GM12801 (cell line): Measurements from ENCODE around the gene ADPRHL1.

Experiments
- CTCF ChIP-seq: IDR thresholded peaks from one replicate; pipeline ENCODE4 v1.5.1; 2011; ENCODE audit warnings: control low read depth; ENCODE audit not compliant: insufficient read length; ENCODE audit errors: extremely low read depth

ADPRHL1 gene

DNA sequence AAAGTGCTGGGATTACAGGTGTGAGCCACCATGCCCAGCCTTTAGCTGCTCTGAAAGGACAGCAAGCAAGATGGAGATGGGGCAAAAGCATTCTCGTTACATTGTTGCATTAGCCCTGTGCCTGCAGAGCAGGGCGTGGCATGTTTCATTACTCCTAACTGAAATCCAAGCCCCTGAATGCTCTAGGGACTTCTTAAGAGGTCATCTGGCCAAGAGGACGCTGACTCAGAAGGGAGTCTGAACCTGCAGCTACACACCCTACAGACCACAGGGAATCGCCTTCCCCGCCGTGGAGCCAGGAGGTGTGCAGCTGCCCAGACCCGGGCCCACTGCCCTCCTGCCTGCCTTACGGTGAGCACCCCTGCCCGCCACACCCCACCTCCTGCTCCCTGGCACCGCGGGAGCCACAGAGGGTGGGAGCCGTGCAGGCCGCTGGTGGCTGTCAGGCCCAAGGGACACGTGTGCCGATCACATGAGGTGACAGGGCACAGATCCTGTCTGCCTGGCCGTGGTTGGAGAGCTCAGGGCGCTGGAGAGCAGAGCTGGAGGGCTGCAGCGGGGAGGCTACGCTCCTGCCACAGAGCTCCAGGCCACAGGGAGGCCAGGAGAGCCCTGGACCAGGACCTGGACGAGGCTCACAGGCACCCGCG, 27.2 kb downstream of the ADPRHL1 start:
- TF ChIP-seq CTCF, result no peak

DNA sequence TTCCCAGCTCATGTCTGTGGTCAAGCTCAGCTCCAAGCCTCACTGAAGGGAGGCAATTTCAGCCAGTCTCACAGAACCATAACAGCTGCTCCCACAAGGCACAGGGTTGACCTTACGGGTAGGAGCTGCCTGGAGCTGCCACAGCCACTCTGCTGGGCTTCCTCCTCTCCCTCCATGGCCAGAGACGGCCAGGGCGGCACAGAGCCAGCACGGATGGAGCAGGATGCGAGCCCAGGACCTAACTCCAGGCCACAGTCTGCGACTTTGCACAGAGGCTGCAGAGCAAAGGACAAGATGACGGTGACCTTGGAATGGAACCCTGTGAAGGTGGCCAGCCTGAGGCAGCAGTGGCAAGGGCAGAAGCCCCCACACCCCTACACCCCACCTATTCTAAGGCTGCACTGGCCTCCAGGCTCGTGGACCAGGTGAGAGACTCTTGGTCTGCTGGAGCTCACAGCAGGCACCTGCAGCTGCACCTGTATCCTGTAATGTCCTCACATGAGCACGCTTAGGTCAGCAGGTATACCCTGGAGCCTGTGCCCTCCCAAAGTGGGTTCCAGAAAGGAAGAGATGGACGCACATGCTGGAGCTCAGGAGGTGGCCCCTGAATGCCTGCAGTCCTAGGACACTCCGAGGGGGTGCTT, 29.6 kb downstream of the ADPRHL1 start:
- no peak for TF ChIP-seq CTCF

DNA sequence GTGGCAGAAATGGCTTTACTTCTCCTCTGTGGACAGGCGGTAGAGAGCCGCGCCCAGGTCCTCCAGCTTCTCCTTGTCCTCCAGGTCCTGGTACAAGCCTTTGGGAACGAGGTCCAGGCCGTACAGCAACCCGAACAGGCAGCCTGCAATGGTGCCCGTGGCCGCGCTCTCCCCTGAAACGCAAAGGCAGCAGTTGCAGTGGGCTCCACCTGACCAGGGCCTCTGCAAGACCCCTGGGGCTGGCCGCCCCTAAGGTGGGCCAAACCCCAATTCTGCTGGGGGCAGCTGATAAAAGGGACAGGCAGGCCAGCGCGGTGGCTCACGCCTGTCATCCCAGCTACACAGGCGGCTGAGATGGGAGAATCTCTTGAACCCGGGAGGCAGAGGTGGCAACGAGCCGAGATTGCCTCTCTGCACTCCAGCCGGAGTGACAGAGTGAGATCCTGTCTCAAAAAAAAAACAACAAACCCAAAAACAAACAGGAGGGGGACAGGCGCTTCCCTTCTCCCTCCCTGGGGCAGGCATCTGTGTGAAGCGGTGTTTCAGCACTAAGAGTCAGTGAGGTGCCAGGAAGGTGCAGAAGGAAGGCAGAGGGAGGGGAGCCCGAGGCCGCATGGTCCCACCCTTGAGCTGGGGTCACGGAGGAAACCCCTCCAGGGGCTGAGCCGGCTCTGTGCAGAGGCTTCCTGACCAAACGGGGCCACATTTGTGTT, 30.3 kb downstream of the ADPRHL1 start:
- TF ChIP-seq CTCF, result no peak

DNA sequence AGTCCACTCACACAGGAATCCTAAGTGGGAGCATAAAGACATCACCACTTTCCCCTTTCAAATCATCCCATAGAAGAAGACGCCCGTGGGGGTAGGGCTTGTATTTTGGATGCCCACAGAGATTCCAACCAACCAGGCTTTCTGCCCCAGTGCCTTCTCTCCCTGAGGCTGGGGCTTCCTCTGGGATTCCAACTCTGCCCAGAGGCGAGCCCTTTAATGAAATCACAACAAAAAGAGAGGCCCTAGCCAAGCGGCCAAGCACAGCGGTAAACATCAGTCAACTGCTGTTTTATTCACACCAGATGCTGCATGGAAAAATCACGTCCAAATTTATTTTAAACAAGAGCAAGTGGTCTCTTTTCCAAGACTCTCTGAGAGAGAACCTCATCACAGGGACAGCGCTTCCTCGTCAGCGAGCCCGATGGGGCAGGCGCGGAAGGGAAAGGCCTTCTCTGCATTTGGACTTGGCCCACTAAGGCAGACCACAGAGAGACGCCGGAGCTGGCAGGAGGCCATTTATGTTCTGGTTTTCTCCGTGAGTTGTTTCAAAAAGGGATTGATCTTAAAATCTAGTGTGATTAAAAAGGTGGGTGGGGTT, 31.5 kb downstream of the ADPRHL1 start:
- no peak for TF ChIP-seq CTCF

GRCh38 chr13:113420833-113421600, 32.3 kb downstream of the ADPRHL1 start:
- TF ChIP-seq CTCF, result no peak

DNA sequence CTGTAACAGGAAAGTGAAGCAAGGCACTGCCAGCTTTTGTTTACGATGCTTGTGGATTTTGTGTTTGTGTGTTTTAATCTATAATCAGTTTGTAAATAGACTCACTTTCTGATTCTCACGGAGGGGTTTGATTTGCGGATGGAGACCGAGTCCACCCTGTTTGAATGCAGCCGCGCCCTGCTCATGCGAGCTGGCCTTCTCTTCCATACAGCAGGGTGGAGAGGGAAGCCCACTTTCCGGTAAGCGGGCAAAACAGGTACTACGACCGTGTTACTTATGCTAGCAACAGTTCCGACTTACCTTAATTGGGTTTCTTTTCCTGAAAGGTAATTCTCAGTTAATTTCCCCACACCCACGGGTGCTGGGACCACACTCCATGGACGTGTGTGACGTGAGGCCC, 33.1 kb downstream of the ADPRHL1 start:
- no peak for TF ChIP-seq CTCF
